ENCODE measurements around the gene ABCA13.

The ABCA13 gene

DNA sequence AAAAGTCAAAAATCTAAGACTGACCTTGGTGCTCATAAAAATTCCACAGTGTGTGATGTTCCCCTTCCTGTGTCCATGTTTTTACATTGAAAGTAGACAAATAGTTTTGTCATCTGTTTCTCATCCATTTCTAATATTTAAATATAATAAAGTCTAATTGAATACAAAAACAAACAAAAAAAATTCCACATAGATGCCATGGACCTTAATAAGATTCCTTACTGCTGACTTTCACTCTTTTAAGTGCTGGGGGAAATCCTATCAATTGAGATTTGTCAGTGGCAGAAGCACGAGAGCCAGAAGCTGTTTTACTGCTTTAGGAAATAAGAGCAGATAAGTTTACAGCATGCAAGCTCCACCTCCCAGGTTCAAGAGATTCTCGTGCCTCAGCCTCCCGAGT is 310.0 kb downstream of the ABCA13 start:
- no peak for DNase-seq
- Mint-ChIP-seq H3K4me1 (peaks cover 8% of the 10 kb centered on the region), H3K27ac (no peak overlapping the region), H3K9me3 (peaks cover 28% of the 10 kb centered on the region), H3K36me3 (ENCODE audit: low read depth) (peaks cover 16% of the 10 kb centered on the region), H3K4me3 (no peak overlapping the region), H3K27me3 (ENCODE audit: low read depth, poor library complexity) (peaks cover 3% of the 10 kb centered on the region)
- TF ChIP-seq, protein P1, sequence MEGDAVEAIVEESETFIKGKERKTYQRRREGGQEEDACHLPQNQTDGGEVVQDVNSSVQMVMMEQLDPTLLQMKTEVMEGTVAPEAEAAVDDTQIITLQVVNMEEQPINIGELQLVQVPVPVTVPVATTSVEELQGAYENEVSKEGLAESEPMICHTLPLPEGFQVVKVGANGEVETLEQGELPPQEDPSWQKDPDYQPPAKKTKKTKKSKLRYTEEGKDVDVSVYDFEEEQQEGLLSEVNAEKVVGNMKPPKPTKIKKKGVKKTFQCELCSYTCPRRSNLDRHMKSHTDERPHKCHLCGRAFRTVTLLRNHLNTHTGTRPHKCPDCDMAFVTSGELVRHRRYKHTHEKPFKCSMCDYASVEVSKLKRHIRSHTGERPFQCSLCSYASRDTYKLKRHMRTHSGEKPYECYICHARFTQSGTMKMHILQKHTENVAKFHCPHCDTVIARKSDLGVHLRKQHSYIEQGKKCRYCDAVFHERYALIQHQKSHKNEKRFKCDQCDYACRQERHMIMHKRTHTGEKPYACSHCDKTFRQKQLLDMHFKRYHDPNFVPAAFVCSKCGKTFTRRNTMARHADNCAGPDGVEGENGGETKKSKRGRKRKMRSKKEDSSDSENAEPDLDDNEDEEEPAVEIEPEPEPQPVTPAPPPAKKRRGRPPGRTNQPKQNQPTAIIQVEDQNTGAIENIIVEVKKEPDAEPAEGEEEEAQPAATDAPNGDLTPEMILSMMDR (IDR thresholded peaks at IDR 0.05), result no peak

DNA sequence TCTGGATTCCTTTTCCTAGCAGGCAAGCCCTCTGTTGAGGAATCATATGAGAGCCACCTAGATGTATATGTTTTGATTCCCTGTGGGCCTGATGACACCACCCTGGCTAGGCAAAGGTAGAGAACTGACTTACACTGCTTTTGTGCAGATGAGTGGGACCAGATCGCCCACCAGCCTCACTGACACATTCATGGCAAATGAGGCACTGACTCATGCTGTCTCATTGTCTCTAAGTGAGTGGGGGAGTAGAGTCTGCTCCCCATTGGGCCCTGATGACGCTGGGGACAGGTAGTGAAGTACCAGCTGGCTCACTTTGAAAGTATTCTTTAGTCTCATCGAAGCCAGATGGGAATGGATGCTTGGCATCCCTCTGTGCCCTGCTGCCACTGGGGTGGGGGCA is 326.3 kb downstream of the ABCA13 start:
- H3K9me3 Mint-ChIP-seq, result peaks cover 6% of the 10 kb centered on the region
- TF ChIP-seq, protein P1 (IDR thresholded peaks at IDR 0.05), result no peak
- H3K4me3 Mint-ChIP-seq, result no peak overlapping the region
- DNase-seq, result no peak
- H3K36me3 Mint-ChIP-seq (ENCODE audit: low read depth), result no peaks in the 10 kb centered on the region
- H3K27me3 Mint-ChIP-seq (ENCODE audit: low read depth, poor library complexity), result no peaks in the 10 kb centered on the region
- no peak overlapping the region for H3K27ac Mint-ChIP-seq
- no peaks in the 10 kb centered on the region for H3K4me1 Mint-ChIP-seq

DNA sequence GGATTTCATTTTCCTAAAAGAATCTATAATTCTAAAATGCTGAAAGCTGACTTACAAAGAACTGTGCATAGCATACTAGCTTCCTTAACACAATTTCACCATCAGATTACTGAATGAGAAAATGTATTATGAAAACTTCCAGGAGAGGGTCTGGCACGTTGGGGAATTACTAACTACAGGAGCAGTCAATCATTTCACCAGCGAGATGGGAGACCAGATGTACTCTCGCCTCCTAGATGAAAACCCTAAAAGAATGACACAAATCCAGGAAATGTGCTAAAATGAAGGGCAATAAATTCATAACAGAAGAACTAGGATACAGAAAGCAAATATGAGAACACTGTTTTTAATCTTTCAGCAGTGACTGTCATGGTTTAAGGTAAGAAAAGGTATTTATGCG is 330.8 kb downstream of the ABCA13 start:
- no peaks in the 10 kb centered on the region for H3K36me3 Mint-ChIP-seq (ENCODE audit: low read depth)
- peaks cover under 1% of the 10 kb centered on the region for H3K9me3 Mint-ChIP-seq
- TF ChIP-seq, protein P1 (IDR thresholded peaks at IDR 0.05), result no peak
- no peak overlapping the region for H3K4me3 Mint-ChIP-seq
- H3K27me3 Mint-ChIP-seq (ENCODE audit: low read depth, poor library complexity), result peaks cover 5% of the 10 kb centered on the region
- H3K4me1 Mint-ChIP-seq, result peaks cover 4% of the 10 kb centered on the region
- H3K27ac Mint-ChIP-seq, result no peak overlapping the region
- DNase-seq, result no peak

DNA sequence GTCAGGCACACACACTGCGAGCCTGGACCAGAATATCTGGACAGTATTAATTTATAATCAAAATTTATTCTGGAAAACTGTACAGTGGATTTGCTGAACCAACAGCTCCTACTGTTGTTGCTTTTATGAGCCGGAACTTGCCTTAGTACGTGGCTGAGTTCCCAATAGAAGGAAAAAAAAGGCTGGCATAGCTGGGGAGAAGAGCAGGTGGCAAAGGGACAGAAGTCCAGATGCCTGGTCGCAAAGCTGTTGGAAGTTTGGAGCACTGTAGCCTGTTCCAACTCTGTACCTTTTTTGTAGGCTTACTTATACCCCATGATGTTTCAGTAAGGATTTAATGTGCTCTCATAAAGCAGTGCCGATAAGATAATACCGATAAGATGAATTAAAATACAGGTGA is 333.8 kb downstream of the ABCA13 start:
- no peak for DNase-seq
- H3K27ac Mint-ChIP-seq, result no peak overlapping the region
- no peaks in the 10 kb centered on the region for H3K9me3 Mint-ChIP-seq
- H3K27me3 Mint-ChIP-seq (ENCODE audit: low read depth, poor library complexity), result peaks cover 5% of the 10 kb centered on the region
- no peaks in the 10 kb centered on the region for H3K36me3 Mint-ChIP-seq (ENCODE audit: low read depth)
- peaks cover 14% of the 10 kb centered on the region for H3K4me1 Mint-ChIP-seq
- TF ChIP-seq, protein P1 (IDR thresholded peaks at IDR 0.05), result no peak
- H3K4me3 Mint-ChIP-seq, result no peak overlapping the region

DNA sequence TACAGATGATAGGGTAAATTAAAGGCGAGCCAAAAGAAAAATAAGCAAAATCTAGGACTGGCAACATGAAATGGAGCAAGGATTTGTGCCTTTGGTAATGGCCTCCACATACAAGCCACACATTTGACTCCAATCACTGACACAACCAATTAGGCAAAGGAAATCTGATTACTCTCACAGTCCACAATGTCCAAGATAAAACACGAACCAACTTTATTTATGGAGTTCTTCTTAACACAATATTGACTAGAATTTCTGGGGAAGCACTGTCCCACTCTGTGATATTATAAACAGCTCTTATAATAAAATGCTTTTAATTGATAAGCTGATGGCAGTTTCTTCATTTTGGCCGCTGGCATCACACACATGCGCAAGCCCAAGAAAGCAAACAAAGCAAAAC is 334.2 kb downstream of the ABCA13 start:
- Mint-ChIP-seq H3K9me3 (no peaks in the 10 kb centered on the region), H3K27ac (no peak overlapping the region)
- TF ChIP-seq, protein P1 (IDR thresholded peaks at IDR 0.05), result no peak

DNA sequence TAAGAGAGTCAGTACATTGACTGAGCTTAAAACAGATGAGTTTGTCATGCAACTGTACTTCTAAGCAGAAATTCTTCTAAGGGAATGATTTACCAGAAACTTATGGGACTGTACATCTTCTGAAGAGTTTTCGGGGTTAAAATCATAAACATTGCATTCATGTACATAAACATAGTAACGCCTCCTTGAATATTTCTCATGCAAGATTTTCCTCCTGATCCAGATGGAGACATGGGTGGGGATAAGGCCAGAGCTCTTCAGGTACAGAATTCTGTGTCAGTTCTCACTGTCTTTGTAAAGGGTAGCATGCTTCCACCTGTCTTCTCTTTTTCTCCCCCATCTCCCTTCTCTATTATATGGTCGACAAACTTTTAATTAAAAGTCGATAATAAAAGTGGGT is 335.3 kb downstream of the ABCA13 start:
- Mint-ChIP-seq H3K4me3 (no peak overlapping the region), H3K4me1 (peaks cover 29% of the 10 kb centered on the region), H3K27me3 (ENCODE audit: low read depth, poor library complexity) (peaks cover 5% of the 10 kb centered on the region), H3K36me3 (ENCODE audit: low read depth) (no peaks in the 10 kb centered on the region), H3K27ac (no peak overlapping the region), H3K9me3 (no peaks in the 10 kb centered on the region)
- TF ChIP-seq, protein P1 (IDR thresholded peaks at IDR 0.05), result no peak
- DNase-seq, result no peak

More for the DNA sequence above, 334.2 kb downstream of the ABCA13 start:
- no peaks in the 10 kb centered on the region for H3K36me3 Mint-ChIP-seq (ENCODE audit: low read depth)
- peaks cover 5% of the 10 kb centered on the region for H3K27me3 Mint-ChIP-seq (ENCODE audit: low read depth, poor library complexity)
- no peak for DNase-seq
- H3K4me1 Mint-ChIP-seq, result peaks cover 18% of the 10 kb centered on the region
- no peak overlapping the region for H3K4me3 Mint-ChIP-seq
